A549 treated with CpdA at 1 μM for 4 hours (cell line): ENCODE results near the gene ITGB3BP. TPM values are rescaled to one million over a fixed set of nuclear protein-coding genes. Genes with fewer than 3 reads are reported as not detected.

ENCODE experiments used
- total RNA-seq: library from RNA; stranded (reverse); fragments of 200-300 nt; extraction: Qiagen RNA extraction; gene quantifications from 5 replicates; pipeline ENCODE4 v1.2.3, GENCODE V29; 2022; ENCODE audit warnings: low read depth

Gene ITGB3BP, protein sequence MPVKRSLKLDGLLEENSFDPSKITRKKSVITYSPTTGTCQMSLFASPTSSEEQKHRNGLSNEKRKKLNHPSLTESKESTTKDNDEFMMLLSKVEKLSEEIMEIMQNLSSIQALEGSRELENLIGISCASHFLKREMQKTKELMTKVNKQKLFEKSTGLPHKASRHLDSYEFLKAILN
- total RNA-seq, result 21.3 to 29.7 TPM (median 25.0 TPM) in 5 replicates

GRCh38 chr1:63522891-63523728 is at the start of gene ITGB3BP, which contains the start of gene EFCAB7:
TSS of gene ITGB3BP (minus strand) at chr1:63523225. CDS start at chr1:63523133, 92 bp downstream.
TSS of gene EFCAB7 (plus strand) at chr1:63523525. CDS start at chr1:63525573, 2,048 bp downstream.

Other genes with a start within 250 kb of the ITGB3BP start
- gene FOXD3, start 200.7 kb downstream of the ITGB3BP start, total RNA-seq, result 0.26 to 1.4 TPM (median 0.87 TPM) in 5 replicates
- gene ALG6, start 155.6 kb downstream of the ITGB3BP start, total RNA-seq, result 5.8 to 6.8 TPM (median 6.5 TPM) in 5 replicates
- gene EFCAB7, start 300 bp upstream of the ITGB3BP start, total RNA-seq, result 2.3 to 4.0 TPM (median 3.4 TPM) in 5 replicates
- gene PGM1, start 70.2 kb upstream of the ITGB3BP start, total RNA-seq, result 34.1 to 39.2 TPM (median 38.7 TPM) in 5 replicates